Muscle layer of duodenum (tissue), 2 donors: ENCODE data around the gene SLC25A25.
"Not testable (repeated sequence)": the region's sequence is repeated elsewhere in the genome, so short reads cannot be mapped to it uniquely, and the experiment has no call there.

ENCODE experiments used
- H3K27ac ChIP-seq: one replicate; pipeline ENCODE4 v1.7.0; 2013; ENCODE audit warnings: mild to moderate bottlenecking, low read length
- H3K27me3 ChIP-seq: one replicate; pipeline ENCODE4 v1.7.0; 2013; ENCODE audit warnings: low read depth, mild to moderate bottlenecking, control low read depth, low read length
- H3K36me3 ChIP-seq, 2 donors: one replicate each; pipeline ENCODE4 v1.7.0; 2013; ENCODE audit warnings: low read length in 2 of 2, control low read depth in 1 of 2, mild to moderate bottlenecking in 1 of 2; ENCODE audit not compliant: insufficient read depth in 2 of 2, control insufficient read depth in 1 of 2
- H3K4me1 ChIP-seq, 2 donors: one replicate each; pipeline ENCODE4 v1.7.0; 2013; ENCODE audit warnings: low read length in 2 of 2, mild to moderate bottlenecking in 2 of 2, control low read depth in 1 of 2, moderate library complexity in 1 of 2; ENCODE audit not compliant: insufficient read depth in 2 of 2, control insufficient read depth in 1 of 2
- H3K4me3 ChIP-seq, 2 donors: one replicate each; pipeline ENCODE4 v1.7.0; 2013; ENCODE audit warnings: low read length in 2 of 2, low read depth in 1 of 2, mild to moderate bottlenecking in 1 of 2
- H3K9me3 ChIP-seq, 2 donors: one replicate each; pipeline ENCODE4 v1.7.0; 2013; ENCODE audit warnings: low read length in 2 of 2, control low read depth in 1 of 2, mild to moderate bottlenecking in 1 of 2; ENCODE audit not compliant: control insufficient read depth in 1 of 2
- donor health status: healthy.

Gene SLC25A25

DNA sequence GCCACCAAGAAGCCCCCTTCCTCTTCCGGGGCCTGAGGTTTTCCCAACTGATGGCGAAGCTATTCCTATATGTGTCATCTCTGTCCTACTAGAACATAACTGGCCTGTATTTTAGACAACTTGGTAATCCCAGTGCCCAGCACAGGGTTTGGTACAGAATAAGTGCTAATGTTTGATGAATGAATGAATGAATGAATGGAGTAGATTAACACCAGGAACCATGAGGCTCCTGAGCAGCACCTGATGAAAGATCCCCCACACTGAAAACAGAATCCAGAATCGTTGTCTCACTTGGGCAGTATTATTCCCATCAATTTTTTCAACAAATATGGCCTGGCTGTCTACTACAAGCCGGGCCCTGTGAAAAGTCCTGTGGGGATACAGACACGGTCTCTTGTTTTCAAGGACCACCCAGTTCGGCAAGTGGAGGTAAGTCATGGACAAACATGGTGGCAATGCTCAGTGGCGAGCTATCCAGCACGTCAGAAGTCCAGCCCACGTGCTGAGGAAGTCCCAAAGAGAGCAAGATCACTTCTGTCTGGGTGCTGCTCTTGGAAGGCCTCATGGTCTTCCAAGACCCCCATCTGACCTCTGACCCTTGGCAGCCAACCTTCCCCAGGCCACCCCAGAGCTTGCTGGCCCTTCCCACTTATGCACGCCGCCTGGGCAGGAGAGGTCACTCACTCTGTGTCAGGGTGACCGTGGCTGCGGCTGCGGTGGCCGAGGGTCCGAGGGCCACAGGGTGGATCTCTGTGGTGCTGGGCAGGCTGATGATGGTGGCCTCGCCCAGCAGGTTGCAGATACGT lies 1.9 kb upstream of the SLC25A25 start:
- H3K36me3 ChIP-seq: peaks cover 13 to 18% of the 10 kb centered on the region in 2 donors
- H3K4me1 ChIP-seq: peaks cover 8 to 35% of the 10 kb centered on the region in 2 donors
- H3K9me3 ChIP-seq: no peaks in the 10 kb centered on the region
- peak overlapping the region; percentile 5 for H3K27ac ChIP-seq
- H3K4me3 ChIP-seq: peak overlapping the region; percentile 70 to 77
- no peaks in the 10 kb centered on the region for H3K27me3 ChIP-seq

DNA sequence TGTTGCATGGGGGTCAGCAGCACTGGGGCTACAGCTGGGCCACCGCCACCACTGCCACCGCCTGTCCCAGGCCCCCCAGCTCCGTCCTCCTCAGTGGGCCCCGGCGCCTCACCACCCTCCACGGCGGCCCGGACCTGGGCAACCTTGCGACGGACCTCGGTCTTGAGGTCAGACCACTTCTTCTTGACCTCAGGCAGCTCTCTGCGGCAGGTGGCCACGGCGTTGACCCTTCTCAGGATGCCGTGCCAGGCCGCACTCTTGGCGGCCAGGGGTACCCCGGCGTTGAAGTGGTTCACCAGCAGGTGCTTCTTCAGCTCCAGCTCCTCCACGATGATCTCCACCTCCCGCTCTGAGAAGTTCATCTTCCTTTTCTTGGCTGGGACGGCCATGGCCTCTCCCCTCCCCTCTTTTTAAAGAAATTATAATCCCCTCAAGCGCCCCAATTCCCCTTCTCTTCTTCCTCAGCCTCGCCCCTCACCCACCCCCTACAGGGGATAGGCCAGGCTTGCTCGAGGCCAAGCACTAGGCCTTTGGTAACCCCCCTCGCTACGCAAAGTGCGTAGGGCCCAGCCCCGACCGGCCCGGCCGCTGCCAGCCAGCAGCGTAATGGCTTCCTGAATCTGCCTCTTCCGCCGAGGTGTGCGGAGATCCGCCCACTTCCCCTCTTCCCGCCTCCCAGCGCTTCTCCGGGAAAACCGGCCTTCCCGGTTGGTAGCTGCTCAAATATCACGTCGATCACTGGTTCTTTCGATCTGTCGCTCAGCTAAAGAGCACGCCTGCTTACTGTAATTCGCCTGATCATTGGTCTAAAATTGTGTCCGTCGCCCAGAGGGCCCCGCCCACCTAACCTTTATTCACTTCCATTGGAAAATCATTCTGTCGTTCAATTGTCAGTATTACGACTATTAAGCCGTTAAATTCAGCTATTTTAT lies 1.1 kb upstream of the SLC25A25 start, which contains the start of gene NAIF1:
Gene NAIF1, minus strand, starts transcription at position 608 of the 932 bp plus-strand sequence. Its CDS starts 219 bp downstream, at position 389.
- Histone ChIP-seq H3K27ac (peak within 1 kb of the TSS; percentile 99), H3K9me3 (no peaks in the 10 kb centered on the region), H3K36me3 (peaks cover 13 to 18% of the 10 kb centered on the region in 2 donors), H3K4me1 (peaks cover 8 to 36% of the 10 kb centered on the region in 2 donors), H3K27me3 (no peaks in the 10 kb centered on the region), H3K4me3 (peak within 1 kb of the TSS; percentile 77 to 83)

- no peaks in the 10 kb centered on the region for H3K9me3 ChIP-seq
- peaks cover under 1 to 9% of the 10 kb centered on the region in 2 donors for H3K36me3 ChIP-seq
- H3K27ac ChIP-seq: peak overlapping the region; percentile 76
- no peaks in the 10 kb centered on the region for H3K27me3 ChIP-seq
- H3K4me3 ChIP-seq: peak overlapping the region; percentile 77 to 92
- peaks cover 24 to 52% of the 10 kb centered on the region in 2 donors for H3K4me1 ChIP-seq
Observed at GRCh38 chr9:128068386-128069205, 564 bp downstream of the SLC25A25 start.

GRCh38 chr9:128070874-128071273 lies 2.8 kb downstream of the SLC25A25 start:
- Histone ChIP-seq H3K27ac (no peak overlapping the region), H3K4me1 (peaks cover 23 to 49% of the 10 kb centered on the region in 2 donors), H3K36me3 (peaks cover 0 to 9% of the 10 kb centered on the region in 2 donors), H3K4me3 (no peak overlapping the region), H3K9me3 (no peaks in the 10 kb centered on the region), H3K27me3 (no peaks in the 10 kb centered on the region)

- not testable (repeated sequence) for H3K27me3 ChIP-seq, H3K9me3 ChIP-seq, H3K36me3 ChIP-seq, H3K4me3 ChIP-seq
- Histone ChIP-seq H3K4me1 (peaks cover 17 to 43% of the 10 kb centered on the region in 2 donors), H3K27ac (peak overlapping the region; percentile 90)
Observed at GRCh38 chr9:128071475-128071874, 3.4 kb downstream of the SLC25A25 start.

GRCh38 chr9:128072144-128073021 lies 4.4 kb downstream of the SLC25A25 start:
- Histone ChIP-seq H3K4me3 (peak overlapping the region; percentile 35 to 45), H3K27ac (peak overlapping the region; percentile 90), H3K9me3 (no peaks in the 10 kb centered on the region), H3K27me3 (no peaks in the 10 kb centered on the region), H3K4me1 (peaks cover 17 to 38% of the 10 kb centered on the region in 2 donors), H3K36me3 (peaks cover 0 to 8% of the 10 kb centered on the region in 2 donors)

- Histone ChIP-seq H3K27ac (peak overlapping the region; percentile 90), H3K36me3 (peaks cover 0 to 5% of the 10 kb centered on the region in 2 donors), H3K4me3 (peak overlapping the region in 1 of 2 donors; percentile 45), H3K9me3 (no peaks in the 10 kb centered on the region), H3K4me1 (peaks cover 17 to 44% of the 10 kb centered on the region in 2 donors), H3K27me3 (no peaks in the 10 kb centered on the region)
Observed at GRCh38 chr9:128073253-128073886, 5.3 kb downstream of the SLC25A25 start.

DNA sequence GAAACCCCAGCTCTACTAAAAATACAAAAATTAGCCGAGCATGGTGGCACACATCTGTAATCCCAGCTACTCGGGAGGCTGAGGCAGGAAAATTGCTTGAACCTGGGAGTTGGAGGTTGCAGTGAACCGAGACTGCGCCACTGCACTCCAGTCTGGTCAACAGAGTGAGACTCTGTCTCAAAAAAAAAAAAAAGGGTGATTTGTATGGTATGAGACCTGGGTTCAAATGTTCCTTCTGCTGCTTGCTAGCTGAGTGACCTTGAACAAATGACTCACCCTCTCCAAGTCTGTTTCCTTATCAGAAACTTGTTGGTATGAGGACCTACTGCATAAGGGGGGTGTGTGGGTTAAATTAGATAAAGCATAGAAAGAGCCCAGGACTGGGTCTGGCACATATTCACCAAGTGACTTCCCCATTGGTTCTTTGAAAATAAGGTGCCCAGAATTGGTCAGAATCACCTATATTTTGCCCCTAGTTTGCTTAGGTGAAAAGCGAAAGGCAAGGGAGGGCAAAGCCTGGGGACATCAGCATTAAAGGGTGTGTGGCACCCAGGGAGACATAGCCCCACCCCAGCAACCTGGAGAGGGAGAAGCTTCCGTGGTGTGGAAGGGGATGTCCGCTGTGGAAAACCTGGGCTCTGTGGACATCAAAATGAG lies 9.9 kb downstream of the SLC25A25 start:
- Histone ChIP-seq H3K27me3 (no peaks in the 10 kb centered on the region), H3K4me3 (peak overlapping the region in 1 of 2 donors; percentile 8), H3K9me3 (no peaks in the 10 kb centered on the region), H3K4me1 (peaks cover 16 to 39% of the 10 kb centered on the region in 2 donors), H3K27ac (peak overlapping the region; percentile 43), H3K36me3 (peaks cover 0 to under 1% of the 10 kb centered on the region in 2 donors)

GRCh38 chr9:128078504-128079434 lies 10.7 kb downstream of the SLC25A25 start:
- no peaks in the 10 kb centered on the region for H3K9me3 ChIP-seq
- H3K27ac ChIP-seq: peak overlapping the region; percentile 43
- H3K4me1 ChIP-seq: peaks cover 9 to 31% of the 10 kb centered on the region in 2 donors
- H3K27me3 ChIP-seq: no peaks in the 10 kb centered on the region
- peak overlapping the region in 1 of 2 donors; percentile 8 for H3K4me3 ChIP-seq
- H3K36me3 ChIP-seq: no peaks in the 10 kb centered on the region
